IMR-90 (cell line): ENCODE measurements around the gene RNF224. TPM values are rescaled to one million over a fixed set of nuclear protein-coding genes. Genes with fewer than 3 reads are reported as not detected.

Source experiments
- ATAC-seq: fragments of 200-7000 bp; cut with Tn5 transposase; 2 replicates; pipeline ENCODE4 v1.9.1; 2020; ENCODE audit warnings: low read depth, mild to moderate bottlenecking, moderate library complexity
- BruUV-seq: library from RNA; stranded (reverse); fragments of 400-500 nt; replicated peaks from 2 replicates; lab custom pipeline; 2021; lab: Mats Ljungman, UMichigan
- CTCF ChIA-PET: fragments of 300-600 bp; formaldehyde crosslinking; extraction: SDS; loops from one replicate; lab custom pipeline; 2021; ENCODE audit warnings: antibody characterized with exemption; lab: Yijun Ruan, JAX
- POLR2A ChIA-PET: fragments of 300-600 bp; sonication (Branson Sonifier 250); formaldehyde crosslinking; loops from one replicate; lab custom pipeline; 2022; ENCODE audit warnings: antibody characterized with exemption; ENCODE audit not compliant: unreplicated experiment; lab: Charles Lee
- DNase-seq: peaks from one replicate; pipeline ENCODE4 v3.0.0; 2013
- H2AFZ ChIP-seq: replicated peaks from 2 replicates; pipeline ENCODE3; 2013; ENCODE audit warnings: low read length, mild to moderate bottlenecking; ENCODE audit not compliant: poor library complexity
- H2AK5ac ChIP-seq: 2 replicates; pipeline ENCODE4 v1.6.1; 2013; ENCODE audit warnings: low read depth, low read length, inconsistent platforms
- H2AK9ac ChIP-seq: replicated peaks from 2 replicates; pipeline ENCODE3; 2013; ENCODE audit warnings: mild to moderate bottlenecking, low read depth, low read length, moderate library complexity; ENCODE audit not compliant: poor library complexity
- H2BK120ac ChIP-seq: 2 replicates; pipeline ENCODE4 v1.6.1; 2013; ENCODE audit warnings: low read depth, low read length, inconsistent platforms
- H2BK15ac ChIP-seq: 3 replicates; pipeline ENCODE4 v1.6.1; 2013; ENCODE audit warnings: low read depth, low read length, inconsistent platforms
- H2BK20ac ChIP-seq: 2 replicates; pipeline ENCODE4 v1.6.1; 2013; ENCODE audit warnings: low read depth, mild to moderate bottlenecking, inconsistent platforms, low read length, moderate library complexity
- H2BK5ac ChIP-seq: 2 replicates; pipeline ENCODE4 v1.6.1; 2013; ENCODE audit warnings: mild to moderate bottlenecking, low read depth, low read length, inconsistent platforms; ENCODE audit not compliant: poor library complexity, severe bottlenecking
- H3K14ac ChIP-seq: replicated peaks from 2 replicates; pipeline ENCODE4 v1.6.1; 2013; ENCODE audit warnings: low read depth, low read length, inconsistent platforms
- H3K18ac ChIP-seq: 2 replicates; pipeline ENCODE4 v1.6.1; 2013; ENCODE audit warnings: low read depth, low read length, control low read depth
- H3K23ac ChIP-seq: 2 replicates; pipeline ENCODE4 v1.6.1; 2013; ENCODE audit warnings: low read depth, low read length, inconsistent platforms
- H3K27ac ChIP-seq: 2 replicates; pipeline ENCODE4 v1.5.1; 2013; ENCODE audit warnings: mild to moderate bottlenecking, control low read depth, low read length; ENCODE audit not compliant: insufficient read depth
- H3K27me3 ChIP-seq: 2 replicates; pipeline ENCODE4 v1.6.1; 2013; ENCODE audit warnings: low read length; ENCODE audit not compliant: control insufficient read depth, insufficient read depth
- H3K36me3 ChIP-seq: 2 replicates; pipeline ENCODE4 v1.6.1; 2013; ENCODE audit warnings: low read length, mixed read lengths; ENCODE audit not compliant: control insufficient read depth, insufficient read depth
- H3K4ac ChIP-seq: 2 replicates; pipeline ENCODE4 v1.6.1; 2013; ENCODE audit warnings: low read depth, low read length, inconsistent platforms
- H3K4me1 ChIP-seq: 2 replicates; pipeline ENCODE4 v1.6.1; 2013; ENCODE audit warnings: low read length, mixed read lengths; ENCODE audit not compliant: control insufficient read depth, insufficient read depth
- H3K4me2 ChIP-seq: 2 replicates; pipeline ENCODE4 v1.6.1; 2013; ENCODE audit warnings: low read depth, mild to moderate bottlenecking, control low read depth, low read length, moderate library complexity
- H3K4me3 ChIP-seq: 2 replicates; pipeline ENCODE4 v1.5.1; 2013; ENCODE audit warnings: low read depth, mild to moderate bottlenecking, control low read depth, low read length, moderate library complexity; ENCODE audit not compliant: insufficient read depth
- H3K56ac ChIP-seq: 2 replicates; pipeline ENCODE4 v1.6.1; 2013; ENCODE audit warnings: low read length, inconsistent platforms; ENCODE audit not compliant: insufficient read depth; ENCODE audit errors: extremely low read depth
- H3K79me1 ChIP-seq, 2 experiments: 2 replicates each; pipeline ENCODE4 v1.6.1; 2013; ENCODE audit warnings: low read length in 2 of 2, inconsistent platforms in 1 of 2, low read depth in 1 of 2
- H3K9ac ChIP-seq: 2 replicates; pipeline ENCODE4 v1.6.1; 2013; ENCODE audit warnings: low read depth, low read length, control low read depth
- H3K9me1 ChIP-seq: 2 replicates; pipeline ENCODE4 v1.6.1; 2013; ENCODE audit warnings: low read length, inconsistent platforms; ENCODE audit not compliant: insufficient read depth
- H3K9me3 ChIP-seq: 2 replicates; pipeline ENCODE4 v1.6.1; 2013; ENCODE audit warnings: low read length; ENCODE audit not compliant: control insufficient read depth, insufficient read depth
- H4K20me1 ChIP-seq: 2 replicates; pipeline ENCODE4 v1.6.1; 2013; ENCODE audit warnings: low read length, inconsistent platforms; ENCODE audit not compliant: insufficient read depth
- H4K5ac ChIP-seq: 2 replicates; pipeline ENCODE4 v1.6.1; 2013; ENCODE audit warnings: mild to moderate bottlenecking, low read depth, low read length, control low read depth
- H4K8ac ChIP-seq, 2 experiments: 2 replicates each; pipeline ENCODE4 v1.6.1; 2013; ENCODE audit warnings: low read depth in 2 of 2, low read length in 2 of 2, control low read depth in 1 of 2, inconsistent platforms in 1 of 2
- H4K91ac ChIP-seq: 2 replicates; pipeline ENCODE4 v1.6.1; 2013; ENCODE audit warnings: low read depth, low read length, inconsistent platforms; ENCODE audit not compliant: insufficient read depth
- CEBPB ChIP-seq: IDR thresholded peaks from 2 replicates; pipeline ENCODE4 v1.6.1; 2012; ENCODE audit warnings: low read depth, low read length, improper control_type of control experiment
- MAZ ChIP-seq: IDR thresholded peaks from 2 replicates; pipeline ENCODE4 v1.6.1; 2012; ENCODE audit warnings: low read depth, mild to moderate bottlenecking, low read length, improper control_type of control experiment, moderate library complexity, borderline replicate concordance
- MXI1 ChIP-seq: IDR thresholded peaks from 2 replicates; pipeline ENCODE4 v1.6.1; 2012; ENCODE audit warnings: low read depth, mild to moderate bottlenecking, low read length, moderate library complexity, borderline replicate concordance
- USF2 ChIP-seq: fragments of 150-350 bp; IDR thresholded peaks from 2 replicates; pipeline ENCODE4 v1.6.1; 2017; ENCODE audit warnings: mild to moderate bottlenecking, antibody characterized with exemption, low read length, low read depth
- WGBS, 2 experiments: methylation state at CpG; one replicate each; pipeline versions ENCODE4 v1.1.5 to v1.1.7; 2013; ENCODE audit warnings: missing lambda C conversion rate in 2 of 2; ENCODE audit not compliant: insufficient read length in 1 of 2; ENCODE audit errors: extremely low coverage in 2 of 2; 5-methylcytosine and 5-hydroxymethylcytosine counted together
- dilution Hi-C: fragments of 300-500 bp; cut with HindIII; formaldehyde crosslinking; loops from one replicate; pipeline ENCODE4 v1.14.3; 2018; ENCODE audit warnings: low sequenced_read_pairs; ENCODE audit not compliant: unreplicated experiment
- in situ Hi-C: fragments of 300-500 bp; cut with MboI; formaldehyde crosslinking; loops from 3 replicates; pipeline ENCODE4 v1.14.3; 2019; ENCODE audit warnings: low sequenced_read_pairs, inconsistent platforms, mixed read lengths
- intact Hi-C: fragments of 100-400 bp; cut with micrococcal nuclease; formaldehyde crosslinking; loops from 2 replicates; pipeline ENCODE4 v1.10.0; 2022
- polyA plus RNA-seq, 3 experiments: library from polyadenylated mRNA; depleted of rRNA; stranded (reverse); fragments of >200 nt; gene quantifications; 2 replicates each; pipeline ENCODE4 v1.2.3, GENCODE V29; 2012; ENCODE audit warnings: low replicate concordance in 1 of 3
- total RNA-seq: library from RNA; depleted of rRNA; stranded (reverse); fragments of >200 nt; gene quantifications from 2 replicates; pipeline ENCODE4 v1.2.3, GENCODE V29; 2012

Gene RNF224
- total and polyA plus RNA-seq, 2 of the 4 experiments (the other 2 are of a cell fraction): not detected

GRCh38 chr9:137223078-137223970 lies 4.0 kb upstream of the RNF224 start:
- intact Hi-C loops (no loop called here), dilution Hi-C loops (no loop called here), in situ Hi-C loops (no loop called here)
- 0 out of 2 replicates have a peak, but pooled peaks have one; percentile 3 for TF ChIP-seq USF2
- no peak for TF ChIP-seq CEBPB
- peak; percentile 14; the same call in 1 of the 2 replicates for TF ChIP-seq MXI1
- TF ChIP-seq MAZ: peak; percentile 14; the same call in 1 of the 2 replicates
- peak; percentile 97 for DNase-seq
- no peak overlapping the region for H2BK20ac ChIP-seq
- peak overlapping the region; percentile 96 for H3K27ac ChIP-seq
- peak overlapping the region; percentile 62; the same call in 1 of the 2 replicates for H3K56ac ChIP-seq
- H3K4me2 ChIP-seq: peak overlapping the region; percentile 88
- H3K9me3 ChIP-seq: no peaks in the 10 kb centered on the region
- CTCF ChIA-PET: interaction anchor here (0.8 kb wide), 1 partner anchor 177 kb away, joined by 4 read pairs; the partner anchor contains the start of gene NPDC1
- H3K36me3 ChIP-seq: no peaks in the 10 kb centered on the region
- peaks cover 19% of the 10 kb centered on the region for H3K4me1 ChIP-seq
- peak overlapping the region; percentile 97 for H3K9ac ChIP-seq
- H4K20me1 ChIP-seq: no peaks in the 10 kb centered on the region
- peak overlapping the region; percentile 58; the same call in 1 of the 2 replicates for H3K23ac ChIP-seq
- ATAC-seq: peak; percentile 93
- peak overlapping the region; percentile 79 for H2BK5ac ChIP-seq
- H3K79me1 ChIP-seq: peaks cover 0 to 4% of the 10 kb centered on the region in 2 experiments; a peak in 1 of 4 replicates
- peak overlapping the region; percentile 90 for H3K14ac ChIP-seq
- H2AFZ ChIP-seq: peak overlapping the region; percentile 93
- H2BK120ac ChIP-seq: no peak overlapping the region
- peak overlapping the region; percentile 88 for H3K4ac ChIP-seq
- peak overlapping the region; percentile 89 for H4K5ac ChIP-seq
- H3K4me3 ChIP-seq: peak overlapping the region; percentile 89
- no TSS peak for BruUV-seq
- H2BK15ac ChIP-seq: no peak overlapping the region
- H3K9me1 ChIP-seq: peaks cover 3% of the 10 kb centered on the region; the same call in 1 of the 2 replicates
- H3K27me3 ChIP-seq: no peaks in the 10 kb centered on the region
- peak overlapping the region; percentile 64; the same call in 1 of the 2 replicates for H4K91ac ChIP-seq
- peak overlapping the region; percentile 96 for H2AK5ac ChIP-seq
- peak overlapping the region; percentile 86 for H2AK9ac ChIP-seq
- POLR2A ChIA-PET: interaction anchor here (1.1 kb wide), 1 partner anchor 15 kb away, joined by 6 read pairs; no protein-coding TSS in a partner anchor
- H3K18ac ChIP-seq: no peak overlapping the region; the same call in 1 of the 2 replicates
- WGBS, 2 experiments: 1% methylated on average over 36 of the region's 63 CpGs; no CpG with 5 or more reads in 1 of the 2 experiments
- peak overlapping the region; percentile 95 for H4K8ac ChIP-seq
